AG04449 (cell line): ENCODE data around the gene GJC1.
"Not testable (repeated sequence)": the region's sequence is repeated elsewhere in the genome, so short reads cannot be mapped to it uniquely, and the experiment has no call there.

ENCODE experiments used
- CTCF ChIA-PET: fragments of 350-600 bp; formaldehyde crosslinking; extraction: SDS; loops from one replicate; lab custom pipeline; 2021; ENCODE audit warnings: antibody characterized with exemption; lab: Yijun Ruan, JAX
- POLR2A ChIA-PET: fragments of 400-600, 350-600 bp; formaldehyde crosslinking; extraction: SDS; loops from one replicate; lab custom pipeline; 2020; ENCODE audit warnings: antibody characterized with exemption, inconsistent platforms; lab: Yijun Ruan, JAX
- DNase-seq: peaks from one replicate; pipeline ENCODE4 v3.0.0-alpha.2; 2010; ENCODE audit warnings: low read depth, low spot score
- H3K4me3 ChIP-seq: 2 replicates; pipeline ENCODE4 v1.5.1; 2011; ENCODE audit warnings: low read depth, mild to moderate bottlenecking, control low read depth, low read length
- CTCF ChIP-seq: IDR thresholded peaks from one replicate; pipeline ENCODE4 v1.5.1; 2011; ENCODE audit warnings: mild to moderate bottlenecking, moderate library complexity, low read length, control low read depth, inconsistent platforms; ENCODE audit not compliant: insufficient read depth; ENCODE audit errors: missing control alignments

Gene GJC1

GRCh38 chr17:44828919-44829522 lies 1.1 kb downstream of the GJC1 start:
- no peak for DNase-seq
- POLR2A ChIA-PET: no interaction called here
- CTCF ChIA-PET: interaction anchor here (0.5 to 1.8 kb wide), 6 partner anchors 12 to 52 kb away, joined by 3 to 13 read pairs (median 5); no protein-coding TSS in a partner anchor
- H3K4me3 ChIP-seq: peak overlapping the region; percentile 82
- TF ChIP-seq CTCF: no peak

GRCh38 chr17:44827863-44828262 lies 2.2 kb downstream of the GJC1 start:
- peak overlapping the region; percentile 82 for H3K4me3 ChIP-seq
- CTCF ChIA-PET: interaction anchor here (0.8 to 2.5 kb wide), 4 partner anchors 37 to 53 kb away, joined by 3 to 13 read pairs (median 8); no protein-coding TSS in a partner anchor
- no peak for DNase-seq
- POLR2A ChIA-PET: no interaction called here
- no peak for TF ChIP-seq CTCF

- ChIA-PET CTCF (interaction anchor here (0.7 to 2.9 kb wide), 4 partner anchors 19 to 51 kb away, joined by 4 to 21 read pairs (median 8); no protein-coding TSS in a partner anchor), POLR2A (interaction anchor here (0.5 to 0.7 kb wide), 2 partner anchors 18 to 50 kb away, joined by 3 to 4 read pairs; no protein-coding TSS in a partner anchor)
- no peak for DNase-seq
- no peak for TF ChIP-seq CTCF
- no peak overlapping the region for H3K4me3 ChIP-seq
Observed at GRCh38 chr17:44826123-44826790, 3.8 kb downstream of the GJC1 start.

- DNase-seq, POLR2A ChIA-PET, H3K4me3 ChIP-seq: not testable (repeated sequence)
- CTCF ChIA-PET: interaction anchor here (1.6 to 2.9 kb wide), 4 partner anchors 20 to 50 kb away, joined by 4 to 21 read pairs (median 8); no protein-coding TSS in a partner anchor
Observed at GRCh38 chr17:44825236-44825635, 4.9 kb downstream of the GJC1 start.

- POLR2A ChIA-PET: interaction anchor here (0.8 to 1.3 kb wide), 2 partner anchors 26 to 29 kb away, joined by 3 to 4 read pairs; no protein-coding TSS in a partner anchor
- no peak overlapping the region for H3K4me3 ChIP-seq
- CTCF ChIA-PET: interaction anchor here (1.0 to 1.5 kb wide), 4 partner anchors 26 to 46 kb away, joined by 3 to 4 read pairs (median 4); no protein-coding TSS in a partner anchor
- peak; percentile 67 for DNase-seq
- TF ChIP-seq CTCF: no peak
Observed at GRCh38 chr17:44820631-44821212, 9.4 kb downstream of the GJC1 start.

- POLR2A ChIA-PET, H3K4me3 ChIP-seq, DNase-seq: not testable (repeated sequence)
- CTCF ChIA-PET: interaction anchor here (0.6 to 1.2 kb wide), 3 partner anchors 39 to 49 kb away, joined by 3 read pairs; no protein-coding TSS in a partner anchor
Observed at GRCh38 chr17:44818508-44818907, 11.6 kb downstream of the GJC1 start.

- POLR2A ChIA-PET: no interaction called here
- H3K4me3 ChIP-seq: no peak overlapping the region
- TF ChIP-seq CTCF: no peak
- CTCF ChIA-PET: interaction anchor here (1.0 to 2.4 kb wide), 2 partner anchors 11 to 33 kb away, joined by 4 to 12 read pairs; no protein-coding TSS in a partner anchor
- DNase-seq: no peak
Observed at GRCh38 chr17:44812263-44812662, 17.8 kb downstream of the GJC1 start.

- POLR2A ChIA-PET, DNase-seq, H3K4me3 ChIP-seq: not testable (repeated sequence)
- CTCF ChIA-PET: interaction anchor here (1.7 to 3.3 kb wide), 3 partner anchors 30 to 56 kb away, joined by 5 to 12 read pairs (median 8); no protein-coding TSS in a partner anchor
Observed at GRCh38 chr17:44808656-44809388, 21.3 kb downstream of the GJC1 start.
